Breast epithelium (tissue), 3 donors: ENCODE data around the gene CFAP65.

Source experiments
- POLR2A ChIP-seq: fragments of 450-650 bp; IDR thresholded peaks from one replicate; pipeline ENCODE4 v1.6.1; 2016; ENCODE audit warnings: antibody characterized with exemption, mild to moderate bottlenecking, moderate library complexity
- POLR2AphosphoS5 ChIP-seq, 3 donors: sonication (generic); formaldehyde crosslinking; IDR thresholded peaks; one replicate each; pipeline ENCODE4 v1.6.1; 2017; ENCODE audit warnings: antibody characterized with exemption in 3 of 3
- TF ChIP-seq, protein P1 (sequence below), 3 donors: fragments of 450-650 bp; IDR thresholded peaks; one replicate each; pipeline ENCODE4 v1.5.1; 2016 to 2017; ENCODE audit warnings: antibody characterized with exemption in 3 of 3, mild to moderate bottlenecking in 3 of 3, moderate library complexity in 3 of 3

DNA sequence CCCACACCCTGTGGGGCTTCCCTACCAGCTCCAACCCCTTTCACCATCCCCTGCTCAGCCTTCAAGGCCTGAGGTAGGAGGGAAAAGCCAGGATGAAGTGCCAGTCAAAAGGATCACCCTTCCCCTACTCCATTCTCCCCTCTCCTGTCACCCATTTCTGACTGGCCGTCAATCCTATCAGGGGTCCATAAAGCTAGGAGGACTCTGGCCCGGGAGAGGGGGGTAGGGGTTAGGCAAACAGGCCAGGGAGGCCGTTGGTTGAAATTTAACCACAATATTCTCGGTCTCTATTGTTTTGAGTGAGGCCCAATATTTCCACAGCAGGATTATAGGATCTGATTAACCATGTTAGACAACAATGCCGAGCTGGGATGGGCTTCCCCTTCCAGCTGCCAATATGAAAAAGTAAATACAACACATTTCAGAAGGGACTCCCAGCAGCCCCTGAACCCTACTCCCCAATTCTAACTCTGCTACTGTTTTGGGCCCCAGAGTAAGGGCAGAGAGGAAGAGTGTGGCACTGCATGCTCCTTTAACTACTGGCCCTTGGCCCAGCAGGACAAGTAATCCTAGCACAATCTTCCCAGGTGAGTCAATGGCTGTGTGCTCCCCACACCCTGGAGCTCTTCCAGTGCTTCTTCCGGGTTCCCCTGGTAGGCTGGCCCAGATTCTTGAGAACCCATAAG lies 30.0 kb upstream of the CFAP65 start:
- TF ChIP-seq POLR2AphosphoS5 (IDR thresholded peaks at IDR 0.05) (no peak), POLR2A (no peak)
- TF ChIP-seq, protein P1, sequence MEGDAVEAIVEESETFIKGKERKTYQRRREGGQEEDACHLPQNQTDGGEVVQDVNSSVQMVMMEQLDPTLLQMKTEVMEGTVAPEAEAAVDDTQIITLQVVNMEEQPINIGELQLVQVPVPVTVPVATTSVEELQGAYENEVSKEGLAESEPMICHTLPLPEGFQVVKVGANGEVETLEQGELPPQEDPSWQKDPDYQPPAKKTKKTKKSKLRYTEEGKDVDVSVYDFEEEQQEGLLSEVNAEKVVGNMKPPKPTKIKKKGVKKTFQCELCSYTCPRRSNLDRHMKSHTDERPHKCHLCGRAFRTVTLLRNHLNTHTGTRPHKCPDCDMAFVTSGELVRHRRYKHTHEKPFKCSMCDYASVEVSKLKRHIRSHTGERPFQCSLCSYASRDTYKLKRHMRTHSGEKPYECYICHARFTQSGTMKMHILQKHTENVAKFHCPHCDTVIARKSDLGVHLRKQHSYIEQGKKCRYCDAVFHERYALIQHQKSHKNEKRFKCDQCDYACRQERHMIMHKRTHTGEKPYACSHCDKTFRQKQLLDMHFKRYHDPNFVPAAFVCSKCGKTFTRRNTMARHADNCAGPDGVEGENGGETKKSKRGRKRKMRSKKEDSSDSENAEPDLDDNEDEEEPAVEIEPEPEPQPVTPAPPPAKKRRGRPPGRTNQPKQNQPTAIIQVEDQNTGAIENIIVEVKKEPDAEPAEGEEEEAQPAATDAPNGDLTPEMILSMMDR (IDR thresholded peaks at IDR 0.05) = no peak
